ENCODE measurements around the gene MICAL1.

GRCh38 chr6:109417646-109418045 is 37.9 kb downstream of the MICAL1 start:
- no peak for TF ChIP-seq CTCF (IDR thresholded peaks at IDR 0.05)
- no peak for TF ChIP-seq POLR2A (IDR thresholded peaks at IDR 0.05)
- TF ChIP-seq EP300 (IDR thresholded peaks at IDR 0.05): no peak

Measured in tibial nerve (tissue), 4 donors.